Stimulated activated CD8-positive, alpha-beta memory T cell treated with anti-CD3 and anti-CD28 coated beads, Interleukin-15, amount 100 ng/mL, for 48 hours (primary cell): ENCODE measurements around the gene ZNF79.
"Not testable (repeated sequence)": the region's sequence is repeated elsewhere in the genome, so short reads cannot be mapped to it uniquely, and the experiment has no call there.

ENCODE experiments used
- DNase-seq, 2 donors: peaks; one replicate each; pipeline ENCODE4 v3.0.0-alpha.2; 2020; ENCODE audit warnings: low read depth in 2 of 2

Gene ZNF79

GRCh38 chr9:127455324-127455992, 31.3 kb downstream of the ZNF79 start:
- no peak for DNase-seq

GRCh38 chr9:127457191-127457878, 33.2 kb downstream of the ZNF79 start:
- DNase-seq = no peak

GRCh38 chr9:127458921-127459320, 34.7 kb downstream of the ZNF79 start:
- no peak for DNase-seq

GRCh38 chr9:127463382-127463781, 39.2 kb downstream of the ZNF79 start:
- DNase-seq = no peak

GRCh38 chr9:127463911-127464310, 39.7 kb downstream of the ZNF79 start:
- DNase-seq = no peak

GRCh38 chr9:127466407-127466917, 42.3 kb downstream of the ZNF79 start:
- DNase-seq = not testable (repeated sequence)

GRCh38 chr9:127467621-127468020, 43.4 kb downstream of the ZNF79 start:
- DNase-seq = no peak

GRCh38 chr9:127470662-127471061, 46.5 kb downstream of the ZNF79 start:
- no peak for DNase-seq

GRCh38 chr9:127473501-127473900, 49.3 kb downstream of the ZNF79 start:
- no peak for DNase-seq

- no peak for DNase-seq
These were observed 49.8 kb downstream of the ZNF79 start for GRCh38 chr9:127473932-127474331.

GRCh38 chr9:127474592-127474991, 50.4 kb downstream of the ZNF79 start:
- DNase-seq = no peak

GRCh38 chr9:127479507-127480081, 55.4 kb downstream of the ZNF79 start:
- no peak for DNase-seq

- no peak for DNase-seq
These were observed 58.5 kb downstream of the ZNF79 start for GRCh38 chr9:127482662-127483061.

- no peak for DNase-seq
These were observed 61.8 kb downstream of the ZNF79 start for GRCh38 chr9:127485995-127486394.

GRCh38 chr9:127488946-127489345, 64.8 kb downstream of the ZNF79 start:
- no peak for DNase-seq

- DNase-seq = no peak
These were observed 65.4 kb downstream of the ZNF79 start for GRCh38 chr9:127489471-127490115.

GRCh38 chr9:127490535-127491230, 66.5 kb downstream of the ZNF79 start:
- DNase-seq = no peak

- DNase-seq = no peak
These were observed 67.3 kb downstream of the ZNF79 start for GRCh38 chr9:127491516-127491915.

GRCh38 chr9:127492616-127493015, 68.4 kb downstream of the ZNF79 start:
- DNase-seq = no peak

- no peak for DNase-seq
These were observed 69.6 kb downstream of the ZNF79 start for GRCh38 chr9:127493592-127494303.

- no peak for DNase-seq
These were observed 70.1 kb downstream of the ZNF79 start for GRCh38 chr9:127494304-127494702.
